ENCODE results near the gene CLK3.

The CLK3 gene

DNA sequence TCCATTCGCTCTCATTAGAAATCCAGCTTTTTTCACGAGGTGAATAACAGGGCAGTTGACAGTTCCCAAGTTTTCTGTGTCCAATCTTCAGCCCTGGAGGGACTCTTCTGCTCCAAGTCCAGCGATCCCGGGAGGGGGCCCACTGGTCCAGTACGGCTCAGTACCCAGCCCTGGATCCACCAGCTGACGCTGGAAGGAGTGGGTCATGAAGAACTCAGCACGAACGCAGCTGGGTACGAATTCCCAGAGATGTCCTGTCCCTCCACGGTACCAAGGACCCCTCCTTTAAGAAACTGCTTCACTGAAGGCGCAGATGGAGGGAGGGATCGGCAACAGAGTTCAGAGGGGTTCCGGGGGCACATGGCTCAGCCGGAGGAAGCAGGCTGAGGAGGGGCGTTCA, 16.5 kb upstream of the CLK3 start:
- H3K4me2 ChIP-seq (ENCODE audit: low read length) = peak overlapping the region; percentile 88
- no peaks in the 10 kb centered on the region for H3K27me3 ChIP-seq (ENCODE audit: control insufficient read depth, insufficient read depth, low read length)
- H3K9me3 ChIP-seq (ENCODE audit: control insufficient read depth, low read length) = no peaks in the 10 kb centered on the region
- H2AFZ ChIP-seq = no peak overlapping the region
- peaks cover 2% of the 10 kb centered on the region for H3K4me1 ChIP-seq
- no peaks in the 10 kb centered on the region for H3K79me2 ChIP-seq
- no peak overlapping the region for H3K27ac ChIP-seq
- TF ChIP-seq, protein P1, sequence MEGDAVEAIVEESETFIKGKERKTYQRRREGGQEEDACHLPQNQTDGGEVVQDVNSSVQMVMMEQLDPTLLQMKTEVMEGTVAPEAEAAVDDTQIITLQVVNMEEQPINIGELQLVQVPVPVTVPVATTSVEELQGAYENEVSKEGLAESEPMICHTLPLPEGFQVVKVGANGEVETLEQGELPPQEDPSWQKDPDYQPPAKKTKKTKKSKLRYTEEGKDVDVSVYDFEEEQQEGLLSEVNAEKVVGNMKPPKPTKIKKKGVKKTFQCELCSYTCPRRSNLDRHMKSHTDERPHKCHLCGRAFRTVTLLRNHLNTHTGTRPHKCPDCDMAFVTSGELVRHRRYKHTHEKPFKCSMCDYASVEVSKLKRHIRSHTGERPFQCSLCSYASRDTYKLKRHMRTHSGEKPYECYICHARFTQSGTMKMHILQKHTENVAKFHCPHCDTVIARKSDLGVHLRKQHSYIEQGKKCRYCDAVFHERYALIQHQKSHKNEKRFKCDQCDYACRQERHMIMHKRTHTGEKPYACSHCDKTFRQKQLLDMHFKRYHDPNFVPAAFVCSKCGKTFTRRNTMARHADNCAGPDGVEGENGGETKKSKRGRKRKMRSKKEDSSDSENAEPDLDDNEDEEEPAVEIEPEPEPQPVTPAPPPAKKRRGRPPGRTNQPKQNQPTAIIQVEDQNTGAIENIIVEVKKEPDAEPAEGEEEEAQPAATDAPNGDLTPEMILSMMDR (IDR thresholded peaks at IDR 0.05) = no peak
- H3K36me3 ChIP-seq (ENCODE audit: control insufficient read depth, insufficient read depth, low read length) = no peaks in the 10 kb centered on the region
- H3K9ac ChIP-seq = no peak overlapping the region
- H3K4me3 ChIP-seq (ENCODE audit: low read depth, low read length) = peak overlapping the region; percentile 70

DNA sequence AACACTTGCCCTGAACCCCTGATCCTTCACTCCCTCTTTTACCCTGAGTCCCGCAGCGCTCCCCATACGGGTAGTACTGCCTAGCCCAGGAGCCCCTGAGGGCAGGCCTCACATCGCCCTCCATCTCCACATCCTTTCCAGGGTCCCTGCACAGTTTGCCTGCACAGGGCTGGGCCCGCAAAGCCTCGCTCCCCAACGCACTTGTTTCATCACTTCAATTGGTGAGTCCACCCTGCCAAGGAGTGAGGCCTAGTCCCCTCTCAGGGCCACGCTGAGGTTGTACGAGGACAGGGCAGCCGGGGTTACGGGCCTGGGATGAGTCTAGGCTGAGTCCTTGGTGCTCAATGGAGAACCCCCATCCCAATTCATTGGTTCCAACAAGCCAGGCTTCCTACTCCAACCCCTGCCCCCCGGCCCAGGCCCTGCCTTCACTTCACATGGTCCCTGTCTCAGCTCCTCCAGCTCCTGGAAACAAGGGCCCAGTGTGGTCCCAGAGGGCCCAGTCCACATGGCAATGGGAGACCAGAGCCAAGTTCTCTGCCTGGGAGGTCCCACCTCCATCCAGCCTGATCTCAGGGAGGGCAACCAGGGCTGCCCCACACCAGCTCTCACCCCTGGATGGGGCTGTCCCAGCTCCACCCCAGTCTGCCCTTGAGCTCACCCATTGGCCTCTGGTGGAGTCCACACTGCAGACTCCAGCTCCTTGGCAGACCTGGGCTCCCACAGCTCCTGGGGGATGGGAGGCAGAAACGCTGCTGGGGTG, 12.4 kb upstream of the CLK3 start:
- Histone ChIP-seq H3K27me3 (ENCODE audit: control insufficient read depth, insufficient read depth, low read length) (no peaks in the 10 kb centered on the region), H3K9ac (no peak overlapping the region), H3K4me2 (ENCODE audit: low read length) (no peak overlapping the region), H3K27ac (no peak overlapping the region), H3K79me2 (no peaks in the 10 kb centered on the region), H3K9me3 (ENCODE audit: control insufficient read depth, low read length) (no peaks in the 10 kb centered on the region), H3K36me3 (ENCODE audit: control insufficient read depth, insufficient read depth, low read length) (no peaks in the 10 kb centered on the region), H3K4me1 (no peaks in the 10 kb centered on the region), H3K4me3 (ENCODE audit: low read depth, low read length) (no peak overlapping the region), H2AFZ (no peak overlapping the region)
- TF ChIP-seq, protein P1 (IDR thresholded peaks at IDR 0.05) = no peak

DNA sequence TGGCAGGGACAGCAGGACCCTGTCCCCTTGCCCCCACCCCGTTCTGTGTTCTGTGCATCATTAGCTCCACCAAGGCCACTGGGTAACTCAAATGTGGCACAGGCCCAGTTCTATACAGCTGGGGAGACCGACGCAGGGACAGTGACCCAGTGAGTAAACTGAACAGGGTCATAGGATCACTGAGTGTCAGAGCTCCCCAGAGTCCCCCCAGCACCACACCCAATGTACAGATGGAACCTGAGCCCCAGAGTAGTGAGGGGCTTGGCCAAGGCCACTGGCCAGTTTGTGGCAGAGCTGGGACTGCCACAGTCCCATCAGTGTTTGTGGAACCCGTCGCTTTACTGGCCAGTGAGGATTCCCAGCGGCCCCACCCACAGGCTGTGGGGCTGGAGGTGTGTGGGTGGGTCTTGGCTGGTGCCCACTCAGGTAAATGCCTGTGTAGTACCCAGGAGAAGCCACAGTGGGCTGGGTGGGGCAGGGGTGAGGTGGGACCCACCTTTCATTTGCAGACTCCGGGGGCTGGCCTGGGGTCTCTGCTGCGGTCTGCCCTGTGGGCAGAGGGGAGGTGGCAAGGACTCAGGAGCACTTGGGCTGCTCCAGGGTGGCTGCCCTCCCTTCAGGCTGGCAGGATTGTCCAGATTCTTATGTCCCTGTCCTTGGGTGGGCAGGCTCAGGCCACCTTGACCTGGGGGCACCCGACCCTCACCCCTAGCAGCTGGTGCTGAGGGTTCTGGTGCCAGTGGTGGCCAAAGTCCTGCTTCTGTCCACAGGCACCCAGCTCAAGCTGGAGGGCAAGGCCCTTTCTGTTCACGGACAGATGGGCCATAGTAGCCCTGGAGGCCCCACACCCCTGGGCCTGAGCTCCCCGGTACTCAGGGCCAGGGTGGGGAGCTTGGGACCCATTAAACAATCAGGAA, 11.6 kb upstream of the CLK3 start:
- no peak overlapping the region for H3K4me3 ChIP-seq (ENCODE audit: low read depth, low read length)
- H3K4me1 ChIP-seq = no peaks in the 10 kb centered on the region
- H2AFZ ChIP-seq = no peak overlapping the region
- no peaks in the 10 kb centered on the region for H3K9me3 ChIP-seq (ENCODE audit: control insufficient read depth, low read length)
- H3K9ac ChIP-seq = no peak overlapping the region
- no peaks in the 10 kb centered on the region for H3K36me3 ChIP-seq (ENCODE audit: control insufficient read depth, insufficient read depth, low read length)
- no peaks in the 10 kb centered on the region for H3K27me3 ChIP-seq (ENCODE audit: control insufficient read depth, insufficient read depth, low read length)
- no peak overlapping the region for H3K27ac ChIP-seq
- TF ChIP-seq, protein P1 (IDR thresholded peaks at IDR 0.05) = no peak
- H3K4me2 ChIP-seq (ENCODE audit: low read length) = no peak overlapping the region
- H3K79me2 ChIP-seq = no peaks in the 10 kb centered on the region

DNA sequence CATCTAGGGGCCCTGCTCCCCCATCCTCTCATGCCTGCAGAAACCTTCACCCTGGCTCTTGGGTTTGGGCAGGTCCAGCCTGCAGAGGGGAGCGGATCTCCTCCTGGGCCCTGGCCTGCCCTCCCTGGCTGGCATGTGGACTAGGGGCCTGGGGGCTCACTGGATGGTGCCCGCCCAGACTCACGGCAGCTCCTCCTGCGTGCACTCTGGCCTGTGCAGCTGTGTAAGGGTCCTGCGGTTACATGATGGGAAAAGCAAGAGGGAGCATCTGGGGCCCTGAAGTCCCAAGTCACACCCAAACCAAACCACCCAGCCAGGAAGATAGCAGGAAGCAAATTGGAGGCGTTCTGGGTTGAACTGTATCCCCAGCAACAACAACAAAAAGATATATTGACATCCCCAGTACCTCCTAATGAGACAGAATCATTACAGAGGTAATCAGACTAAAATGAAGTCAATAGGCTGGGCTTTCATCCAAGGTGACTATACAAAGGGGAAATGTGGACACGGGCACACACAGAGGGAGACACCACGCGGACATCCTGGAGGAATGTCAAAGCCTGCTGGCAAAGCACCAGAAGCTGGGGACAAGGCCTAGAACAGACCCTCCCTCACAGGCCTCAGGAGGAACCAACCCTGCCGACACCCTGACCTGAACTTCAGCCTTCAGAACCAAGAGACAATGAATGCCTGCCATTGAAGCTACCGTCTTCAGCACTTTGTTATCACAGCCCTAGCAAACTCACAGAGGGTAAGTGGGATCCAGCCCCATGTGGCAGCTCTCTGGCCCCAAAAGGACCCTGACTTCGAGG, 10.4 kb upstream of the CLK3 start:
- no peak overlapping the region for H3K27ac ChIP-seq
- TF ChIP-seq, protein P1 (IDR thresholded peaks at IDR 0.05) = no peak

More for the DNA sequence above, 10.4 kb upstream of the CLK3 start:
- no peaks in the 10 kb centered on the region for H3K27me3 ChIP-seq (ENCODE audit: control insufficient read depth, insufficient read depth, low read length)
- H2AFZ ChIP-seq = no peak overlapping the region
- no peak overlapping the region for H3K4me2 ChIP-seq (ENCODE audit: low read length)
- no peaks in the 10 kb centered on the region for H3K9me3 ChIP-seq (ENCODE audit: control insufficient read depth, low read length)
- no peak overlapping the region for H3K4me3 ChIP-seq (ENCODE audit: low read depth, low read length)
- H3K4me1 ChIP-seq = no peaks in the 10 kb centered on the region
- no peaks in the 10 kb centered on the region for H3K79me2 ChIP-seq
- no peak overlapping the region for H3K9ac ChIP-seq
- no peaks in the 10 kb centered on the region for H3K36me3 ChIP-seq (ENCODE audit: control insufficient read depth, insufficient read depth, low read length)

All from parathyroid adenoma (tissue), 2 donors.